ENCODE data around the gene PTPN11. TPM values are rescaled to one million over a fixed set of nuclear protein-coding genes. Genes with fewer than 3 reads are reported as not detected.
"Not testable (repeated sequence)": the region's sequence is repeated elsewhere in the genome, so short reads cannot be mapped to it uniquely, and the experiment has no call there.

Gene PTPN11
- total RNA-seq, 2 experiments from 2014 or later = 137 to 145 TPM

- Mint-ChIP-seq H3K9me3 (no peaks in the 10 kb centered on the region), H3K4me3 (no peak overlapping the region), H3K4me1 (ENCODE audit: low read depth) (peaks cover 13% of the 10 kb centered on the region), H3K27me3 (peaks cover 7% of the 10 kb centered on the region), H3K36me3 (no peaks in the 10 kb centered on the region), H3K27ac (no peak overlapping the region)
- DNase-seq = no peak
- CTCF ChIA-PET = interaction anchor here (3.9 kb wide), 1 partner anchor 191 kb away, joined by 72 read pairs; no protein-coding TSS in a partner anchor
- intact Hi-C loops (cut with micrococcal nuclease) = loop anchor here (5.0 to 10.0 kb wide), 3 partner anchors 257 to 567 kb away; partner anchors contain the start of gene MAPKAPK5
- POLR2A ChIA-PET = no interaction called here
Measured at GRCh38 chr12:112389228-112389627, 29.5 kb upstream of the PTPN11 start.

- H3K27me3 Mint-ChIP-seq, H3K27ac Mint-ChIP-seq, H3K9me3 Mint-ChIP-seq, H3K4me3 Mint-ChIP-seq, CTCF ChIA-PET, DNase-seq, POLR2A ChIA-PET, H3K36me3 Mint-ChIP-seq: not testable (repeated sequence)
- intact Hi-C loops (cut with micrococcal nuclease) = loop anchor here (5.0 to 10.0 kb wide), 3 partner anchors 258 to 568 kb away; partner anchors contain the start of gene MAPKAPK5
- peaks cover 13% of the 10 kb centered on the region for H3K4me1 Mint-ChIP-seq (ENCODE audit: low read depth)
Measured at GRCh38 chr12:112389922-112390654, 28.7 kb upstream of the PTPN11 start.

- Mint-ChIP-seq H3K27me3 (peaks cover 5% of the 10 kb centered on the region), H3K36me3 (no peaks in the 10 kb centered on the region), H3K4me3 (no peak overlapping the region), H3K9me3 (no peaks in the 10 kb centered on the region), H3K4me1 (ENCODE audit: low read depth) (no peaks in the 10 kb centered on the region), H3K27ac (no peak overlapping the region)
- ChIA-PET POLR2A (no interaction called here), CTCF (no interaction called here)
- intact Hi-C loops (cut with micrococcal nuclease) = no loop called here
- DNase-seq = no peak
Measured at GRCh38 chr12:112393328-112393727, 25.4 kb upstream of the PTPN11 start.

GRCh38 chr12:112401054-112401453 is 17.7 kb upstream of the PTPN11 start:
- H3K27me3 Mint-ChIP-seq = no peaks in the 10 kb centered on the region
- no peaks in the 10 kb centered on the region for H3K9me3 Mint-ChIP-seq
- peaks cover 20% of the 10 kb centered on the region for H3K36me3 Mint-ChIP-seq
- H3K4me1 Mint-ChIP-seq (ENCODE audit: low read depth) = peaks cover 7% of the 10 kb centered on the region
- H3K4me3 Mint-ChIP-seq = no peak overlapping the region
- CTCF ChIA-PET = interaction anchor here (0.8 to 1.5 kb wide), 2 partner anchors 10 to 14 kb away, joined by 3 to 4 read pairs; no protein-coding TSS in a partner anchor
- H3K27ac Mint-ChIP-seq = no peak overlapping the region
- intact Hi-C loops (cut with micrococcal nuclease) = no loop called here
- DNase-seq = no peak
- POLR2A ChIA-PET = no interaction called here

- CTCF ChIA-PET = no interaction called here
Measured at GRCh38 chr12:112401903-112402498, 16.7 kb upstream of the PTPN11 start.

GRCh38 chr12:112406519-112407488 is 11.9 kb upstream of the PTPN11 start:
- Mint-ChIP-seq H3K9me3 (no peaks in the 10 kb centered on the region), H3K36me3 (peaks cover 55% of the 10 kb centered on the region), H3K27ac (peak overlapping the region; percentile 100), H3K4me1 (ENCODE audit: low read depth) (peaks cover 37% of the 10 kb centered on the region), H3K27me3 (no peaks in the 10 kb centered on the region), H3K4me3 (peak overlapping the region; percentile 100)
- intact Hi-C loops (cut with micrococcal nuclease) = loop anchor here (5.0 kb wide), 2 partner anchors 280 to 460 kb away; partner anchors contain the start of gene TRAFD1
- ChIA-PET POLR2A (no interaction called here), CTCF (no interaction called here)
- DNase-seq = no peak

More at GRCh38 chr12:112401903-112402498, 16.7 kb upstream of the PTPN11 start:
- Mint-ChIP-seq H3K27ac (no peak overlapping the region), H3K4me3 (no peak overlapping the region), H3K9me3 (no peaks in the 10 kb centered on the region), H3K4me1 (ENCODE audit: low read depth) (peaks cover 15% of the 10 kb centered on the region), H3K36me3 (peaks cover 28% of the 10 kb centered on the region), H3K27me3 (no peaks in the 10 kb centered on the region)
- DNase-seq = no peak
- intact Hi-C loops (cut with micrococcal nuclease) = no loop called here
- POLR2A ChIA-PET = interaction anchor here (0.8 kb wide), 1 partner anchor 42 kb away, joined by 3 read pairs; no protein-coding TSS in a partner anchor

GRCh38 chr12:112407683-112408082 is 11.1 kb upstream of the PTPN11 start:
- H3K27me3 Mint-ChIP-seq, DNase-seq, H3K9me3 Mint-ChIP-seq, POLR2A ChIA-PET, CTCF ChIA-PET: not testable (repeated sequence)
- intact Hi-C loops (cut with micrococcal nuclease) = loop anchor here (2.0 to 5.0 kb wide), 3 partner anchors 209 to 460 kb away; partner anchors contain the start of gene TRAFD1
- peaks cover 37% of the 10 kb centered on the region for H3K4me1 Mint-ChIP-seq (ENCODE audit: low read depth)
- peaks cover 55% of the 10 kb centered on the region for H3K36me3 Mint-ChIP-seq
- H3K27ac Mint-ChIP-seq = peak overlapping the region; percentile 100
- H3K4me3 Mint-ChIP-seq = peak overlapping the region; percentile 100

GRCh38 chr12:112408621-112409020 is 10.1 kb upstream of the PTPN11 start:
- intact Hi-C loops (cut with micrococcal nuclease) = loop anchor here (1.0 to 5.0 kb wide), 6 partner anchors 10 to 461 kb away; partner anchors contain the start of genes ERP29, HECTD4, PTPN11 and TMEM116
- ChIA-PET POLR2A (no interaction called here), CTCF (no interaction called here)
- Mint-ChIP-seq H3K9me3 (no peaks in the 10 kb centered on the region), H3K4me3 (peak overlapping the region; percentile 100), H3K36me3 (peaks cover 53% of the 10 kb centered on the region), H3K27ac (peak overlapping the region; percentile 100), H3K27me3 (no peaks in the 10 kb centered on the region), H3K4me1 (ENCODE audit: low read depth) (peaks cover 37% of the 10 kb centered on the region)
- DNase-seq = peak; percentile 30

GRCh38 chr12:112409064-112409905 is 9.5 kb upstream of the PTPN11 start, which contains the start of gene RPL6:
Gene RPL6, minus strand, starts transcription at chr12:112409605. Its CDS starts 949 bp downstream, at chr12:112408656.
- Mint-ChIP-seq H3K27me3 (no peaks in the 10 kb centered on the region), H3K4me3 (peak within 1 kb of the TSS; percentile 100), H3K36me3 (peaks cover 53% of the 10 kb centered on the region), H3K9me3 (no peaks in the 10 kb centered on the region), H3K27ac (peak within 1 kb of the TSS; percentile 100), H3K4me1 (ENCODE audit: low read depth) (peaks cover 37% of the 10 kb centered on the region)
- intact Hi-C loops (cut with micrococcal nuclease) = loop anchor here (1.0 to 5.0 kb wide), 6 partner anchors 9 to 462 kb away; partner anchors contain the start of genes ERP29, HECTD4, PTPN11 and TMEM116
- DNase-seq = peak; percentile 86
- ChIA-PET CTCF (interaction anchor here (0.6 kb wide), 1 partner anchor 22 kb away, joined by 3 read pairs; no protein-coding TSS in a partner anchor), POLR2A (no interaction called here)

GRCh38 chr12:112409906-112410244 is 8.9 kb upstream of the PTPN11 start:
- ChIA-PET POLR2A (no interaction called here), CTCF (interaction anchor here (0.6 kb wide), 1 partner anchor 22 kb away, joined by 3 read pairs; no protein-coding TSS in a partner anchor)
- peak overlapping the region; percentile 100 for H3K27ac Mint-ChIP-seq
- peak overlapping the region; percentile 100 for H3K4me3 Mint-ChIP-seq
- intact Hi-C loops (cut with micrococcal nuclease) = loop anchor here (1.0 to 5.0 kb wide), 6 partner anchors 8 to 463 kb away; partner anchors contain the start of genes ERP29, HECTD4, PTPN11 and TMEM116
- no peaks in the 10 kb centered on the region for H3K9me3 Mint-ChIP-seq
- DNase-seq = no peak
- peaks cover 37% of the 10 kb centered on the region for H3K4me1 Mint-ChIP-seq (ENCODE audit: low read depth)
- peaks cover 47% of the 10 kb centered on the region for H3K36me3 Mint-ChIP-seq
- H3K27me3 Mint-ChIP-seq = no peaks in the 10 kb centered on the region

Data from activated CD4-positive, alpha-beta memory T cell treated with anti-CD3 and anti-CD28 coated beads for 36 hours (primary cell).